ENCODE measurements around the gene FANCD2. TPM values are rescaled to one million over a fixed set of nuclear protein-coding genes. Genes with fewer than 3 reads are reported as not detected.

FANCD2 gene
- 10 to 100 TPM; 66.9 to 71.5 TPM for total RNA-seq

DNA sequence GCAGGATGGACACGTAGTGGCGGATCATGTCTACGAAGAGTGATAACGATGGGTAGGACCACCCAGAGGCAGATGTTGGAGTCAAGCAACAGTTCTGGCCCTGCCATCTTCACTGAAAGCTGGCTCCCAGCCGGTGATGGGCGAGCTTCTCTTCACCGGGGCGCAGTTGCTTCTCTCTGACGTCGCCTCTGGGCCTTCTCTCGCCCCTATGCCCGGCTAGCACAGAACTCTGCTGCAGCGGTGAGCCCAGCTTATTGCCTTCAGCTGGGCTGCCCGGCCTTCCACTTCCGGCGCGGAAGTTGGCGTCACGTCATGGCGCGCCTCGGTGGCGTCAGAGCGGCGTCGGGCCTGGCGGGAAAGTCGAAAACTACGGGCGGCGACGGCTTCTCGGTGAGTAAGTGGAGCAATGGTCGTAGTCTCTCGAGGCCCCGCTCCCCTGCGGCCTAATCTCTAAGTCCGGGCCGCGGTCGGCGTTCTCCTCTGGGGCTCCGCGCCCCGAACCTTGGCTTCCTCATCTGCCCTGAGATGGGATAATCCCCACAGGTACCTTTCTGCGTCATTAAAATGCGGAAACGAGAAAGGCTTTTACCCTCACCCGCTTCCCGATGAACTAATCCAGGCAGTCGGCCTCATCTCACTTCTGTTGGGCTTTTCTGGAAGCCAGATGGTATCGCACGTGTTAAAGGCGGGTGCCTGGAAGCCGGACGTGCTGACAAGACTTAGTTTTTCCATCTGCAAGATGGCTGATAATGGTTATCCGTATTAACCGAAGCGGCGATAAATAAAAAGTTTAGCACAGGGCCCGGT, at the start of gene FANCD2:
FANCD2 (plus strand) TSS at position 354 of the 807 bp plus-strand sequence. CDS start 2,221 bp downstream, outside the sequence.
- Mint-ChIP-seq H3K4me1 (ENCODE audit: low read depth) (peaks cover 37% of the 10 kb centered on the region), H3K36me3 (ENCODE audit: low read depth) (peaks cover 44% of the 10 kb centered on the region), H3K9me3 (ENCODE audit: insufficient read depth) (no peaks in the 10 kb centered on the region), H3K4me3 (peak within 1 kb of the TSS; percentile 98), H3K27ac (peak within 1 kb of the TSS; percentile 99), H3K27me3 (ENCODE audit: low read depth) (no peaks in the 10 kb centered on the region)
- ChIA-PET POLR2A (interaction anchor here (0.6 to 1.5 kb wide), 7 partner anchors 8 to 295 kb away, joined by 3 to 5 read pairs (median 4); partner anchors contain the start of genes ARPC4, EMC3 and SEC13), CTCF (interaction anchor here (0.7 to 1.5 kb wide), 9 partner anchors 11 to 244 kb away, joined by 3 to 5 read pairs (median 3); partner anchors contain the start of genes CRELD1 and EMC3)
- DNase-seq (peak; percentile 92), ATAC-seq (peak; percentile 92)

DNA sequence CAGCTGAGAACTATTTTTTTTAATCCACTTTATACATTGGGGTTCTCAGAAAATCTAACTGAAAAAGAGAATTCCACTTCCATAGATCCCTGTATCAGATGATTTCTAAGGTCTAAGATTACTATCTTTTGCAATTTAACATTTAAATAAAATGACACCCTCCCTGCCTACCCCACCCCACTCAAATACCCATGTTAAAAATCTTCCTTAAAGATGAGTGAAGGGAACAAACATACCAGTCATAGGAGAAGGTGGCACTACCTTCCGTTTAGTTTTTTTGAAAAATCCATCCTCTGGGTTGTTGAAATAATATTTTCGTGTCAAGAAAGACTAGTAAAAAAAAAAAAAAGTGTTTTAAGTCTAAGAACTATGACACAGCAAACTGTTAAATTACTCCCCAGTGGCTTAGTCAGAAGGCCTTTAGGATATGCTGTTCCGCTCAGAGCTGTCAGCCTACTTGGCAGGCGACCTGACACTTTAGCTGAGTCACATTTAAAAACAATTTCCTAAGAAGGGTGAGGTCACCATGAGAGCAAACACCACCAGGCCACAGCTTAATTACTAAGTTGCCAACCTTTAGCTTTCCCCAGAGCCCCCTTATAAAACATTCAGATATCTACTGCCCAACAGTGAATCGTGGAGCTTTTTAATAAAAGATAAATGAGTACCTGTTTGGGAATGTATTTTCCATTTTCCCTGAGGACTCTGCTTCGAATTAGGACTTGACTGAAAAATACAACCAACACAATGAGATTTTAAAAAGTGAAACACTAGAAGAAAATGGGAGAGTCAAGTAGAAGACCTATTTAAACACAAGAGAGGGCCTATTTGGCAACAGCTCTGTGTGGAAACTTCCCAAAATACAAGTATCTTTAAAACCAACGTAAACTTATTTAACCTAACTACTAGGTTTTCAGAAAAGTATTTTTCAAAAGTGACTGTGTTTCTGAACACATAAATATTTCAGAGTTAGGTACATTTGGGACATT, 49.2 kb upstream of the FANCD2 start:
- DNase-seq (no peak), ATAC-seq (no peak)
- Mint-ChIP-seq H3K9me3 (ENCODE audit: insufficient read depth) (no peaks in the 10 kb centered on the region), H3K4me3 (no peak overlapping the region), H3K36me3 (ENCODE audit: low read depth) (peaks cover 32% of the 10 kb centered on the region), H3K27ac (peak overlapping the region; percentile 15), H3K27me3 (ENCODE audit: low read depth) (no peaks in the 10 kb centered on the region), H3K4me1 (ENCODE audit: low read depth) (peaks cover 2% of the 10 kb centered on the region)
- CTCF ChIA-PET: interaction anchor here (0.7 to 2.5 kb wide), 6 partner anchors 10 to 44 kb away, joined by 3 to 13 read pairs (median 4); partner anchors contain the start of genes CRELD1 and EMC3
- POLR2A ChIA-PET: interaction anchor here (0.7 to 1.2 kb wide), 2 partner anchors 9 to 723 kb away, joined by 3 to 9 read pairs; no protein-coding TSS in a partner anchor

DNA sequence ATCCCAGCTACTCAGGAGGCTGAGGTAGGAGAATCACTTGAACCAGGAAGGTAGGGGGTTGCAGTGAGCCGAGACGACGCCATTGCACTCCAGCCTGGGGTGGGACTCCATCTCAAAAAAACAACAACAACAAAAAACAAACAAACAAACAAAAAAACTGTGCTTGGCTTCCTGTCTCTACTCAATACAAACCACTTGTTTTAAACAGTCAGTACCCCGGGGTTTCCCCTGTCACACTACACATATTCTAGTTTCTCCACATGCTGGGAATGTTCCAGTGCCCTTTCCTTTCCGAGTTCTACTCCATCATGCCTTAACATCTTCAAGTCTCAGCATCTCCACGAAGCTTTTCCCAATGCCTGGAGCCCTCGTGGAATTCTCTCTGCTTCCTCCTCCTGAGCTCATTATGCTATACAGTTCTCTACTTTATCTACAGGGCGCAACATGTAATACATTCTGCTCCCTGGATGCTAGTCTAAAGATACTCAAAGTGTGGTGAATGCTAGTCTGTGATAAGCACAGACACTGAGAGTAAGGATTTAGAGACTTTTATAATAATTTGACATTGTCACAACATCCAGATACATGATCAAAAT, 47.4 kb upstream of the FANCD2 start:
- DNase-seq (no peak), ATAC-seq (no peak)
- CTCF ChIA-PET: interaction anchor here (1.3 kb wide), 2 partner anchors 9 to 14 kb away, joined by 3 read pairs; no protein-coding TSS in a partner anchor
- POLR2A ChIA-PET: no interaction called here
- Mint-ChIP-seq H3K27me3 (ENCODE audit: low read depth) (no peaks in the 10 kb centered on the region), H3K4me3 (no peak overlapping the region), H3K27ac (no peak overlapping the region), H3K36me3 (ENCODE audit: low read depth) (peaks cover 24% of the 10 kb centered on the region), H3K9me3 (ENCODE audit: insufficient read depth) (no peaks in the 10 kb centered on the region), H3K4me1 (ENCODE audit: low read depth) (peaks cover 9% of the 10 kb centered on the region)

DNA sequence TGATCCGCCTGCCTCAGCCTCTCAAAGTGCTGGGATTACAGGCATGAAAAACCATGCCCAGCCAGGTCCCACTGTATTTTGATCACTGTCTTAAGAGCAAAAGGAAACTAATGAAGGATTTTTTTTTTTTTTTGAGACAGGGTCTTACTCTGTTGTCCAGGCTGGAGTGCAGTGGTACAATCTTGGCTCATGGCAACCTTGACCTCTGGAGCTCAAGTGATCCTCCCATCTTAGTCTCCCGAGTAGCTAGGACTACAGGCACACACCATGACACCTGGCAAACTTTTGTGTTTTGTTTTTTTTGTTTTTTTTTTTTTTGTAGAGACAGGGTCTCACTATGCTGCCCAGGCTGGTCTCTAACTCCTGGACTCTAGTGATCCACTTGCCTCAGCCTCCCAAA, 46.0 kb upstream of the FANCD2 start:
- no peaks in the 10 kb centered on the region for H3K27me3 Mint-ChIP-seq (ENCODE audit: low read depth)
- H3K36me3 Mint-ChIP-seq (ENCODE audit: low read depth): peaks cover 19% of the 10 kb centered on the region
- DNase-seq (no peak), ATAC-seq (no peak)
- ChIA-PET POLR2A (no interaction called here), CTCF (interaction anchor here (1.3 kb wide), 1 partner anchor 16 kb away, joined by 3 read pairs; no protein-coding TSS in a partner anchor)
- H3K4me3 Mint-ChIP-seq: no peak overlapping the region
- H3K27ac Mint-ChIP-seq: no peak overlapping the region
- H3K4me1 Mint-ChIP-seq (ENCODE audit: low read depth): peaks cover 14% of the 10 kb centered on the region
- H3K9me3 Mint-ChIP-seq (ENCODE audit: insufficient read depth): no peaks in the 10 kb centered on the region

DNA sequence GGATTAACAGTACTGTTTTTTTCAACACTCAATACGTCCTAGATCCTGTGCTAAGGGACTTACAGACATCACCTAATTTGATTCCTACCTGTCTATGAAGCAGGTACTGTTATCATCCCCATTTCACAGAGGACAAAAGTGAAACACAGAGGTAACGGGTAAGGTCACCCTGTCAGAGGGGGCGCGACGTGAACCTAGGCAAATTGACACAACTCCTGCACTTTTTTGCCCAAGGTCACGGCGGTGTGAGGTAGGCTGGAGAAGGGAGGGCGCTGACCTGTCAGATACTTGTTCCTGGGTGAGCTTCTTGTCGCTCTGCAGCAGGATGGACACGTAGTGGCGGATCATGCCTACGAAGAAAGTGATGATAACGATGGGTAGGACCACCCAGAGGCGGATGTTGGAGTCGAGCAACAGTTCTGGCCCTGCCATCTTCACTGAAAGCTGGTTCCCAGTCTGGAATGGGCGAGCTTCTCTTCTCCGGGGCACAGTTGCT, 40.0 kb upstream of the FANCD2 start:
- Mint-ChIP-seq H3K27ac (peak overlapping the region; percentile 99), H3K36me3 (ENCODE audit: low read depth) (peaks cover 14% of the 10 kb centered on the region), H3K4me3 (peak overlapping the region; percentile 92), H3K4me1 (ENCODE audit: low read depth) (peaks cover 34% of the 10 kb centered on the region), H3K27me3 (ENCODE audit: low read depth) (no peaks in the 10 kb centered on the region), H3K9me3 (ENCODE audit: insufficient read depth) (no peaks in the 10 kb centered on the region)
- ChIA-PET POLR2A (interaction anchor here (0.8 to 2.1 kb wide), 14 partner anchors 9 to 335 kb away, joined by 3 to 8 read pairs (median 4); partner anchors contain the start of genes IL17RE, PRRT3 and SEC13), CTCF (interaction anchor here (1.1 to 2.6 kb wide), 4 partner anchors 9 to 336 kb away, joined by 4 to 13 read pairs (median 6); partner anchors contain the start of gene CRELD1)
- ATAC-seq (peak; percentile 65), DNase-seq (no peak)

DNA sequence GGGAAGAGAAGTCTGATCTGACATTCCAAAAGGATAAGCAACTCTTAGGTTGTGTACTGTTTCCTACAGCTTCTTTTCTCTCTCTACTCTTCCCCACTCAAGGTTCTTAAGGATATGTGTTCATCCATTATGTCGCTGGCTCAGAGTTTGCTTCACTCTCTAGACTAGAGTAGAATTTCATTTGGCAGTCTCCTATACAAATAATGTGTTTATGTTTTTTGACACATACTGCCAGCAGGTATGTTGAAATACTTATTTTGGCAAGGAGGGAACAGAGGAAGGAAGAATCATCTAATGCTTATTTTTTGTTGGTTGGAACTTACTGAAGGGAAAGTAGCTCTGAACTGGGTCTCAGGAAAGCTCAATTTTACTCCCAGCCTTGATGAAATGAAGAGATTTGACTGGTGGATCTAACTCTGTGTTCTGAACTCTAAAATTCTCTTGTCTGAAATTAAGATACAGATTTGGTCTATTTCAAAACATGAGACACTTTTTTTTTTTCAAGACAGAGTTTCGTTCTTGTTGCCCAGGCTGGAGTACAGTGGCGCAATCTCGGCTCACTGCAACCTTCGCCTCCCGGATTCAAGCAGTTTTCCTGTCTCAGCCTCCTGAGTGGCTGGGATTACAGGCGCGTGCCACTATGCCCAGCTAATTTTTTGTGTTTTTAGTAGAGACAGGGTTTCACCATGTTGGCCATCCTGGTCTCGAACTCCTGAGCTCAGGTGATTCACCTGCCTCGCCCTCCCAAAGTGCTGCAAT, 32.0 kb upstream of the FANCD2 start:
- ATAC-seq (no peak), DNase-seq (no peak)
- H3K36me3 Mint-ChIP-seq (ENCODE audit: low read depth): peaks cover 42% of the 10 kb centered on the region
- no peaks in the 10 kb centered on the region for H3K27me3 Mint-ChIP-seq (ENCODE audit: low read depth)
- CTCF ChIA-PET: interaction anchor here (0.7 to 2.5 kb wide), 3 partner anchors 11 to 63 kb away, joined by 3 to 9 read pairs (median 3); no protein-coding TSS in a partner anchor
- H3K4me1 Mint-ChIP-seq (ENCODE audit: low read depth): peaks cover 6% of the 10 kb centered on the region
- no peak overlapping the region for H3K27ac Mint-ChIP-seq
- H3K4me3 Mint-ChIP-seq: no peak overlapping the region
- H3K9me3 Mint-ChIP-seq (ENCODE audit: insufficient read depth): no peaks in the 10 kb centered on the region
- POLR2A ChIA-PET: no interaction called here

DNA sequence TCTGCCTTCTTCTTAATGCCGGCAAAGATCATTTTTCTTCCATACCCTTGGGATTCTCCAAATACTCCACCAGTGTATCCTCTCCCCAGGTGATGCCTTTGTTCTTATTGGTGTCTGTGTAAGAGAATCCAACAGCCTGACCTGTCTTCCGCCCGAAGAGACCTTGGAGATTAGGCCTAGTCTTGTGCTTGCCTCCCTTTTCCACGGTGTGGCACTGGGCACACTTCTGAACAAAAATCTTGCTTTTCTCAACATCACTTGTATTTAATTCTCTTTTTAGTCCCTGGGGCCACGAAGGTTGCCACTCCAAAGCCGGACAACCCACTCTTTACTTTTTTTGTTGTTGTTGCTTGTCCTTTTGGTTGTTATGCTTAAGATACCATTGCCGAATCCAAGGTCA, 25.6 kb upstream of the FANCD2 start:
- Mint-ChIP-seq H3K27me3 (ENCODE audit: low read depth) (no peaks in the 10 kb centered on the region), H3K9me3 (ENCODE audit: insufficient read depth) (no peaks in the 10 kb centered on the region), H3K27ac (no peak overlapping the region), H3K4me1 (ENCODE audit: low read depth) (peaks cover 8% of the 10 kb centered on the region), H3K4me3 (no peak overlapping the region), H3K36me3 (ENCODE audit: low read depth) (peaks cover 52% of the 10 kb centered on the region)
- DNase-seq (no peak), ATAC-seq (no peak)
- ChIA-PET POLR2A (no interaction called here), CTCF (no interaction called here)

DNA sequence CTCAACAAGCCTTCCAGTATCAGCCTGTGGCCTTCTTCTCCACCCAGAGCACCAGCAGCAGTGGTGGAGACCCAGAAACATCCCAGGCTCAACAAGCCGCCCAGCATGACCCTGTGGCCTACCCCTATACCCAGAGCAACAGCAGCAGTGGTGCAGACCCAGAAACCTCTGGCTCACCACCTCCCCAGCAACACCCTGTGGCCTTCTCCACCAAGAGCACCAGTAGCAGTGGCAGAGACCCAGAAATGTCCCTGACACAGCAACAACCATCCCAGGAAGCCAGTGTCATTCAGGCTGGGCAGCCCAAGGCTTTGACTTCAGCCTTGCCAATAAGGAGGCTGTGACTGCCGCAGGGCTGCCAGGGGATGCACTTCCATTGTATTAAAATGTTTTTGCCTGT, 23.3 kb upstream of the FANCD2 start:
- Mint-ChIP-seq H3K27ac (no peak overlapping the region), H3K4me1 (ENCODE audit: low read depth) (peaks cover 8% of the 10 kb centered on the region), H3K27me3 (ENCODE audit: low read depth) (no peaks in the 10 kb centered on the region), H3K36me3 (ENCODE audit: low read depth) (peaks cover 41% of the 10 kb centered on the region), H3K4me3 (no peak overlapping the region), H3K9me3 (ENCODE audit: insufficient read depth) (no peaks in the 10 kb centered on the region)
- ChIA-PET CTCF (no interaction called here), POLR2A (no interaction called here)
- no peak for DNase-seq
- no peak for ATAC-seq

DNA sequence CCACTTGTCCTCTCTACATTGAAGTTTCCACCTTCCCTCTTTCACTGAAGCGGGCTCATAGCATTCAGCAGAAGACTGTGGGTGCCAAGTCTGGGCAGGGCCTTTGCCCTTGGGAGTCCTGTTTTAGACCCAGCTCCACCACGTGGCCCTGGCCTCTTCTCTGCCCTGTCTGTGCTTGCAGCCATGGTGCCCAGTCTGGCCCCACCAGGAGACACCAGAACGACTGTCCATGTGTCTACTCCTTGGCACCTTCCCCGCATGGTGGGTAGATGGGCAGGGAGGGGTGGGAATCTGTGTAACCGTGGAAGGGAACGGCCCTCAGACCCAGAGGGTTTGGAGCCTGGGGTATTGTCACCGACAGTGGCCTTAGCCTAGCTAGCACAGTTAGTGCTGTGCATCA, 21.7 kb upstream of the FANCD2 start:
- DNase-seq (no peak), ATAC-seq (no peak)
- H3K27me3 Mint-ChIP-seq (ENCODE audit: low read depth): no peaks in the 10 kb centered on the region
- no peak overlapping the region for H3K4me3 Mint-ChIP-seq
- POLR2A ChIA-PET: no interaction called here
- CTCF ChIA-PET: no interaction called here
- peaks cover 29% of the 10 kb centered on the region for H3K36me3 Mint-ChIP-seq (ENCODE audit: low read depth)
- H3K9me3 Mint-ChIP-seq (ENCODE audit: insufficient read depth): no peaks in the 10 kb centered on the region
- H3K27ac Mint-ChIP-seq: no peak overlapping the region
- H3K4me1 Mint-ChIP-seq (ENCODE audit: low read depth): peaks cover 22% of the 10 kb centered on the region

DNA sequence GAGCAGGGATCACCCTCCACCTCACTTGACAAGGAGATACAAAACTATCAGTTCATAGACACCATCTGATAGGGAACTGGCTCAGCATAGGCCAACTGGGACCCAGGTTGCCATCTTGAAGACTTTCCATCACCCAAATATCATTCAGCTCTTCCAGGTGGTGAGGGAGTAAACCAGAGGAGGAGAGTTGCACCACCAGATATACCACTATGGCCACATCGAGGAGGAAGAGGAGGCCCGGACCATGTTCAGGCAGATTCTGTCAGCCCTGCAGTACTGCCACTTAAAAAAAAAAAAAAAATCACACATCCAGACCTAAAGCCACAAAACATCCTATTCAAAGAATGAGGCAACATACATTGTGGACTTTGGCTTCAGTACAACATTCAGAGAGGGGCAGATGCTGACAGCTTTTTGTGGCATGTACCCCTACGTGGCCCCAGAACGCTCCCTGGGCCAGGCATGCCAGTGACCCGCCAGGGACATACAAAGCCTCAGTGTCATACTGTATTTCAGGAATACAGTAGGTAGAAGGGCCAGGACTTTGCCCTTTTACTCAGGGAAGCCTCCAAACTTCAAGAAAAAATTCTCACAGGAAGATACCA, 21.2 kb upstream of the FANCD2 start:
- CTCF ChIA-PET: no interaction called here
- H3K27ac Mint-ChIP-seq: no peak overlapping the region
- H3K4me1 Mint-ChIP-seq (ENCODE audit: low read depth): peaks cover 26% of the 10 kb centered on the region
- ATAC-seq (no peak), DNase-seq (no peak)
- H3K9me3 Mint-ChIP-seq (ENCODE audit: insufficient read depth): no peaks in the 10 kb centered on the region
- H3K27me3 Mint-ChIP-seq (ENCODE audit: low read depth): no peaks in the 10 kb centered on the region
- peaks cover 24% of the 10 kb centered on the region for H3K36me3 Mint-ChIP-seq (ENCODE audit: low read depth)
- H3K4me3 Mint-ChIP-seq: no peak overlapping the region
- POLR2A ChIA-PET: no interaction called here
